Left renal cortex interstitium (tissue), 4 donors: ENCODE data around the gene DPYD. TPM values are rescaled to one million over a fixed set of nuclear protein-coding genes. Genes with fewer than 3 reads are reported as not detected.

Source experiments
- DNase-seq, 4 donors: peaks; one replicate each; pipeline ENCODE4 v3.0.0-alpha.2; 2013; ENCODE audit warnings: low read depth in 4 of 4, low spot score in 2 of 4, missing footprints in 1 of 4
- polyA plus RNA-seq, 4 donors: library from polyadenylated mRNA; unstranded; fragments of 120-200 nt; gene quantifications; one replicate each; pipeline ENCODE4 v1.2.1, GENCODE V29; 2013; ENCODE audit not compliant: insufficient read length in 4 of 4

The DPYD gene
- polyA plus RNA-seq, 4 donors = 10.9 to 14.9 (median 12.9) TPM

DNA sequence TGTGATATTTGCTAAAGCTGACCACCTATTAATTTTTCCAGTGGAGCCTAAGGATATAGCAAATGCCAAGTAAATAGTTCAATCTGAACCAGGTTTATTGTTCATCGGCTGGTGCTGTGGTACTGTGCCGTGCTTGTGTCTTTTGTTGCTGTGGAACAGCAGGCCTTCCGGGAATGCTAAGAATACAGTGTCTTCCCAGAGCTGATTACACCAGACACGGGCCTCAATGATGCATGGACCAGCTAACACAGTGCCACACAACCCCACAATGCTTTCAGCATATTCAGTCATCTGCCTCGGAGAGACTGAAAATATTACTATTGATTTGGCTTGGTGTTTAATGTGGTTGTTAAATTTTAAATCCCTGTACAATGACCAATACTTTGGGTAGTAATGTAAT lies 783.8 kb downstream of the DPYD start:
- no peak for DNase-seq

DNA sequence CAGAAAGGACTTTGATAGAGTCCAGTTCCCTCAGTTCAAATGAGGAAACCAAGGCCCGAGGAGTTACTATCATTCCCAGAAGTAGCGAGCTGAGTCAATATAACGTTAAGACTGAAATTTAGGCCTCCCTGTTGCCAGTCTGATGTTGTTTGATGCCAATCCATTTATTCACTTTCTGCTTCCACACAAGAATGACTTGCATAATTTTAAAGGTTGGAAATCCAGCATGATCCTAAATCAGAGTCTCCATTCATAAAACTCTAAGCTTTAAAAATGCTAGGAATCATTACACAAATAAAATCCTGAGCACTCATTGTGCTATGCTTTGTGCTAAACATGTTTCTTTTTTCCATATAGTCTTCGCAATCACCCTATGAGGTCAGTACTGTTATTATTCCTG lies 784.9 kb downstream of the DPYD start:
- no peak for DNase-seq

DNA sequence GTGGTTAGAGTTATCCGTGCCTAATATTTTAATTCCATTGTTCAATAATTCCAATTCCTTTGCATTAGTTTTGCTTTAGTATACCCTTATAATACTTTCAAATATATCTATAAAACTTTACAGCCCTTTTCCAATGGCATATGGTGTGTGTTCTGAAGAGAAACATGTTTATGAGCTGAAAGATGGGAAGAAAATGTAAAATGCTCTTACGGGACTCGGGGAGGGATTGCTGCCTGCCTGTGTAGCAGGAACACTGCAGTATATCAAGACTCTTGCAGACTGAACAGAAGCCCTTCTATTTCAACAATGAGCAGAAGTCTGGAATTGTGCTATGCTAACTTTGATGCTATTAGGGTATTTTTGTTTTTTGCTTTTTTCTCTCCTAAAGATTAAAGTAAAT lies 792.4 kb downstream of the DPYD start:
- no peak for DNase-seq

DNA sequence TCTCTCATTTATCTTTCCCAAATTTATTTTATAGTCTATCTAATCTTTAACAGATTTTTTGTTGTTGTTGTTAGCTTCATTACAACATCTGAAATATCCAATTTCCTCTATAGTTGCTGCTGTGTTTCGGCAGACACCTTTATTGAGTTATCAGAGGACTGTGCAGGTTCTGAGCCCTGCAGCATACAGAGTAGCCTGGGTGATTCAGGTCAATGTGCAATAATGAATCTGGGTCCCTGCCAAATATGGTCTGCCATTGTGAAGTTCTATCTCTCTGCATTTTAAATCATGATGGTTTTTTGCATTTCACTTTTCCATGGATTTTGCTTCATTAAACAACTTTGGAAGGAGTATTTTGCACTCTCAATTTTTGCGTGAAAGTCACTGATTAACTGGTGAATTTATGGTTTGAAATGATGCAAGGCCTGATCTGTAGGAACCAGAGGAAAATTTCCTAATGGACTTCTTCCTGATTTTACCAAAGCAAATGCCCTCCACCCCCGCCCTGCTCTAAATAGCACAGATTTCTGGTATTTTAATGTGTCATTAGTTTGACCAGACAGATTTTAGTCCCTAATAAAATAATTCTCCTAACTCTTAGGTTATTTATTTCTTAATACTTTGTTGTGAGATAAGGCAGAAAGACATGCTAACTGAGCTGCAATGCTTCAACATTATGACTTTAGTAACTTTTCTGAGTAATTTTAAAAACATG lies 797.0 kb downstream of the DPYD start:
- DNase-seq = no peak

DNA sequence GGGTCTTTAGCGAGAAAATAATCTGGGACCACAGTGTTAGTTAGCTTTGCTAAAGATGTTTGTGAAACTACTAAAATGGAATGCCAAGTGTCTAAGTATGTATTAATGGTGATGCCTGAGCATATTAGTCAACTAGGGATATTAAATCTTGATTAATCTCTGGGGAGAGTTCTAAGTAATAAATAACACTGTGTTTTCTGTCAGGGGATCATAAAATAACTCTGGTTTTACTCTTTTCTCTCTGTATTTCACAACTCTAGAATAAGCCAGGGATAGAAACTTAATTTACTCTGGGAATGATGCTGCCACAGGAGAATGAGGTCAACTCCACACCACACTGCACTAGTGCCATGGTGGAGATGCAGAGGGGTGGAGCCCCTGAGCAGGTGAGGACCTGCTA lies 800.0 kb downstream of the DPYD start:
- DNase-seq = no peak

DNA sequence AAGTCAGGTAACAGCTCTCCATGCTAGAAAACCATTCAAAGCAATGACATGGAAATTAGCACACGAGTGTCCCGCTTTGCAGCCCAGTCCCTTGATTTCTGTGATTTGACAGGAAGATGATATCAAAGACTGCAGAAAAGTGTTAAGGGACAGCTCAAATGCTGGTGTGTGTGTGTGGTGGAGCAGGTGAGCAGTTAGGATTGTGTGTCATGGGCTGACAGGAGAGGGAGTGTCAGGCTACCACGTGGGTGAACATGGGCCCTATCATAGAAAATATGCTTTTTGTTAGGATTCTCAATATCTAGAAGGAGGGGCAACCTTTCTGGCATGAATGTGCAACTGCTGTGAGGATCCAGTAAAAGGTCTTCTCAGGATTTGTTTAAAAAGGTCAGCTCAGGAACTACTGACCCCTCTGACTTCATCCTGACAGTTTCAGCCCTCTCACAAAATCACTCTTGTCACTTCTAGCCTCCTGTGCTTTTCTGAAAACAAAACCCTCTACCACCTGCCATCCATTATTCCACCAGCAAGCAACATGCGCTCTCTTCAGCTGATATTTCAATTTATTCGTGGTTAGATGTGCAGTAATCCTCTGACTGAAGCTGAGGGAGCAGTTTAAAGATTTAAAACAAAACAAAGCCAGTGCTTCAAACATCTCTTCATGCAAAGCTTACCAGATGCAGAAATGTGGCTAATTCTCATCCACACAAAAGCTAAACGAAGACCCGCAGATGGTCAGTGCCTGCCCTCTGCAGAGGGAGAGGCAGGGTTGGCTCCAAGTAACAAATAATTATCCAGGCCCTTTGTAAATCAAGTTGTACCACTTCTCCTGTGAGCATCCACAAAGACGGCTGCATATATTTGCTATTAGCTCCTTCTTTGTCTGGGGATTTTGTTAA lies 801.3 kb downstream of the DPYD start:
- no peak for DNase-seq

DNA sequence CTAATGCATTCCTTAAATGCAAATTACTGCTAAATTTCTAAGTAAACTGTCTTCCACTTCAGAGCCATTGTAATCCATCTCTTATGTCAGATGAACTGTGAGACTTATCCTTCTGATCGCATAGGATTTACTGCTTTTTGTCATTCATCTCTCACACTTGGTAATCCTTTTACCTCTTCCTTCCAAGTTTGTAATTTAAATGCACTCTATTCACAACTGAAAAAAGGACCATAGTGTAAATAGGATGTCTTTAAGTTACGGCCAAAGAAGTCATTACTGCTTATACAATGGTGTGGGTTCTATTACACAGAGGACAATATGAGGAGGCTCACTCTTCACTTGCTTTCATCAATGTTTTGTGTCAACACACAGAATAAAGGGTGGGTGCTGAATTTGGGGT lies 806.0 kb downstream of the DPYD start:
- DNase-seq = no peak

DNA sequence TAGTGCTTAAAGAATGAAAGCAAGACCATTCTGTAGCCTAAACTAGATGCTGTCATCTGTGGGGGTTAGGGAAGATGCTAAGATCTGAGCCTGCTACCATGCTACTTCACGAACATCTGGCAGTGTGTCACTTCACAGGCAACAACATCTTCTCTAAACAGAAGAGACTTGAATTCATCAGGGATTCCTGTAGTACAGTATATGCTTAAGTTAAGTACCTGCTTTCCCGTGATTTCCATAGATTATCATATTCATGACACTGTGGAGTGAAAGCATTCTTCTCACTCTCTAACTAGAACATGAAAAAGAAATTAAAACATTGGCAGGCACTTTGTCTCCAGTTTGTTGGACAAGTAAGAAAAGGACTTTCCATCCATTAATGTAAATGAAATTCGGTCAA lies 808.4 kb downstream of the DPYD start:
- DNase-seq = no peak

DNA sequence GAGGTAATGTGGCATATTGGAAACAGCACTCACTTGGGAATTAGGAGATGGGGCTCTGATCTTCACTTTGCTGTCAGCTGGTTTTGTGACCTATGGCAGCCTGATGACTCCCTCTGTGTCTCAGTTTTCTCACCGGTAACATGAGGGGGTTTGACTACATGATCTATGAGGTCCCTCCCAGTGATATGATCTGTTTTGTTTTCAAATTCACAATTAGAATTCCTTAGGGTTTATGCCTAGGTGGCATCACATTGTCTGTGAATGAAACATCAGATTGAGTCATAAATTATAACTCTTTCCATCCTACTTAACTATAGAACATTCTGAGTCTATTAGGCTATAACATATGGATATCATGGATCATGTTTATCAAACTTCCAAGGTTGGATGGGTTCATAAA lies 812.7 kb downstream of the DPYD start:
- DNase-seq = no peak

DNA sequence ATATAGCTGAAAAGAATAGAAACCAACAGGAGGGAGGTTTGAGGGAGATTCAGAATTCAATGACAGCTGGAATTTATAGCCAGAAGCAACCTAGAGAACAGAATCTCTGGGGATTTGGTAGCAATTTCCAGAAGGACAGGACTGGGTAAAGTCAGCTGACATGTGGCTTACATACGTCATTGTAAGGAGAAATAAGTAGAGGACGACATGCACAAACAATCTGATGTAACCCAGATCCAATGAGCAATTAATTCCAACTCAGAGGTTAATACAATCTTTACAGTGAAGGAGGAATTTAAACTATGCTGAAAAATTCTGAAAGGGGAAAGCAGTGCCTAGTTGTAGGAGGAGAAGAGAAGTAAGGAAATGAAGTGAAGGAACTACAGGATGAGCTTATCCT lies 815.3 kb downstream of the DPYD start:
- no peak for DNase-seq

DNA sequence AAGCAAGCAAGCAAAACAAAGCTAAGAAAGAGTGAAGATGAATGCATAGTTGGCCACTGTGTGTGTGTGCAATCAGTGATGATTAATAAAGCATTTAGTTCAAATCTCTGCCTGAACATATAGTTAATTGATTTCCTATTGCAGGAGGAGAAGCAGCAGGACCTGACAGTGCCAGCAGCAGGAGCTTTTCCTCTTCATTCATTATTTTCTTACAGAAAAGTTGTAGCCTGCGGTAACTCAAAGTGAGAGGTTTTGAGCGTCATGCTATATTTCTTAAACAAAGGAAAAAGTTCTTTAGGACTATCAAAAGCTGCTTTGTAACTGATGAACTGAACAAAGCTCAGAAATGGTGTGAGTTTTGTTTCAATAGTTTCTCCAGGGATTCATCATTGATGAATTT lies 819.3 kb downstream of the DPYD start:
- DNase-seq = no peak

DNA sequence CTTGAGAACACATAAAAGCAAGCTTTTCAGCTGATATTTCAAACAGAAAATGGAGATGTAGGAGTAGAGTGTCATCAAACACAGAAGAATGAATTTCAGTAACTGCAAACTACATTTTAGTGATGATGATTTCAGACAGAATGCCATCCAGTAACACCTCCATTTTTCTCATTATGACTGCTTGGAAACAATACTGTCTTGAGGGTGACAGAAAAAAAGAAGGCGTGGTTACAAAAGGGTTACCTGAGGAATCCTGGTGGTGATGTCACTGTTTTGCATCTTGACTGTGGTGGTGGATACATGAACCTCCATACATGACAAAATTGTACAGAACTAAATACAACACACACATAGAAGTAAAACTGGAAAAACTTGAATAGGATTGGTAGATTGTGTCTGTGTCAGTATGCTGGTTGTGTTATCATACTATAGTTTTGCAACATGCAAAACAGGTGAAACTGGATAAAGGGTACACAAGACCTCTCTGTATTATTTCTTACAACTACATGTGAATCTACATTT lies 823.4 kb downstream of the DPYD start:
- no peak for DNase-seq

DNA sequence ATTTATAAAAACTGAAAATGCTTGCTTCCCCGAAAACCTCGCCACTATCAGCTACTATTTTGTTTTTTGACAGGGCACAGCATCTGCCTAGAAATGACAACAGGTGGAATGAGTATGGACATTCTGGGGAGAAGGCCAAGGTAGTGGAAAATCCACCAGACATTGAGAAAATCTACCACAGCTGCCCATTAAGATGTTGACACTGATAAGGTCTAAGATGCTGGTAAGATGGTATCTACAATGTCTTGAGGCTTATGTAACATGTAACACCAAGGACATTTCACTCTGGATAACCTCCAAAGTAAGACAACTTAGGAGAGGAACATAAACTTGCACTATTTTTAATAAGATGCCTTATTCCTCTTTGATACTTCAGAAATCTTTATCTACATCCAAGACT lies 825.1 kb downstream of the DPYD start:
- DNase-seq = no peak

DNA sequence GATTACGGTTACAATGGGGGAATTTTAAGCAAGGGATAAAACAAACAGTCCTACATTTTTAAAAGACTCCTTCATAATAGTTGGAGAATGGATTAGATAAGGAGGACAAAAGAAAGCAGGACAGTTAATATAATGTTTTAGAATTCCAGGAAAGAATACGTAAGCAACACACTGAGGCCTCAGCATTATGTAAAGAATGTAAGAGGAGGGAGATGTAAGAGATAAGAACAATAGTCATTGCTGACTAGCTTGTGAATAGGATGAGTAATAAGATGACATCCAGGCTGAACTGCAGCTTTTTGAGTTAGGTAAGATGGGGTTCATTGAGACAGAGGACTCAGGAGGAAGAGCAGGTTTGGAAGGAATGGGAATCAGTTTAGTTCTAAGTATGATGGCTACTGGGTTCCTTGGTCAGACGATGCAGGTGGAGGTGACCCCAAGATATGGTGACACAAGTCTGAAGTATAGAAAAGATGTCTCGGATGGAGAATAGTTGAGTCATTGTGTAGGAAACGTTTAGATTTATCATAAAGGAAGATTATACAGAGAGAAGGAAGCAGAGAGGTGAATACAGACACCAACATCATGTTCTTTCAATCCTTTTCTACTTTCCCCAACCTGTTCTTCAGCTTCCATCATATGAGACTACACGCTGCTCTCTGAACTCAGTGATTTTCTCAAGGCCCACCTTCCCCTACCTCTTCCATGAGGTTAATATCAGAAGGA lies 826.4 kb downstream of the DPYD start:
- DNase-seq = no peak

DNA sequence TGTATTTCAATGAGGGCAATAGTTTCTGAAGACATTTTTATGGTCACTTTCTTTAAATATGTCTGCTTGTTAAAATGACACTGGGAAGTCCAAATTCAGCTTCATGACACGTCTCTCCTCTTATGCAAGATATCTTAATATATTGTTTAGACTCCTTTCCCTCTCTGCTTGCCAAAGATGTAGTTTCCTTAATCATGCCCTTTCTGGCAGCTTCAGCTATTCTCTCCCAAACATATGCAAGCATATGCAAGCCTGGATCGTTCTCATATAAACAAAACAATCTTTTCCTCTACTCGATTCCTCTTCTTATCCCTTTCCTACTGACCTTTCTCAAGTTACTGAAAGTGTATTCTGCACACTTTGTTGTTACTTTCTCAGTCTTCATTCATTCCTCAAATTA lies 827.1 kb downstream of the DPYD start:
- no peak for DNase-seq

DNA sequence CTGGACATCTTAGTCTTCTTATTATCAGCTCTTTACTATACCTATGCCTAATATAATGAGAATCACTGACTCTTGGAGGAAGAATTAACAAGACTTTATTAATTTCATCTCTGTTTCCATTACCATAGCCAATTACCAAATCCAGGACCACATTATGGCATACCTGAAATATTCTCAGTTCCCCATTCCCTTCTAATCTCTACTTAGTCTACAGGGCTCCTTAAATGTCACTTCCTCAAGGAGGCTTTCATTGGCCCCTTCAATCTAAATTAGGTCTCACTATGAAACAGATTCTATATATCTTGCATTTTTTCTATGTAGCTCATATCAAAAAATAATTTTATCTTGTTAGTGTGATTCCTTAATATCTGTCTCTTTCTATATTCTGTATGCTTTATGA lies 828.0 kb downstream of the DPYD start:
- DNase-seq = no peak

DNA sequence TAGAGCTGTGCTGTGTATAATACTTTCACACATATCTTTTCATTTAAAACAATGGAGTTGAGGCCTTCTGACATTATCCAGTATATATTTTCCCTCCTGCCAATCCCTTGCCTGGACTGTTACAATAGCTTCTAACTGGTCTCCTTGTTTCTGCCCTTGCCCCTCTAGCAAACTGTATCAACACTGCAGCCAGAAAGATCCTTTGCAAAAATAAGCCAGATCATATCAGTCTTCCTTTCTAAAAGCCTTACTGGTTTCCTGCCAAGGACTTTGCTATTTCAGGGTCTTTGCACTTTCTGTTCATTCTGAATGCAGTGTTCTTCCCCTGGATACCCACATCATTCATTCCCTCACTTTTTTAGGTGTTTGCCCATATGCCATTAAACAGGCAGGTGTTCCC lies 829.2 kb downstream of the DPYD start:
- DNase-seq = no peak

DNA sequence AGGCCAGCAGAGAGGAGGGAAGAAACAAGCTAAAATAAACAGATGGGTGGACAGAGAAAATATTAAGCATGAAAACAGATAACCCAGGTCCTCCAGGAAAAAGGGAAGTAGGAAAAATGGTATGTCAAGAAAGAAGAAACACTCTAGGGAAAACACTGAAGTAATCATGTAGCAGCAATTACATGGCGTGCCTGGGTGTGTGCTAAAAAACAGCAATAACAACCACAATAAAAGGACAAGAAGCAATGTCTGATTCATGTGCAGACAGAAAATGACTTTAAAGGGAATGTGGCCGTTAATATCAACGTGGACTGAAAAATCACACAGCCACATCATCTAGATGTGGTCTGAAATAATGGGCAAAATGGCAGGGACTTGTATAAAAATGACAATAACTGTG lies 829.6 kb downstream of the DPYD start:
- DNase-seq = no peak

DNA sequence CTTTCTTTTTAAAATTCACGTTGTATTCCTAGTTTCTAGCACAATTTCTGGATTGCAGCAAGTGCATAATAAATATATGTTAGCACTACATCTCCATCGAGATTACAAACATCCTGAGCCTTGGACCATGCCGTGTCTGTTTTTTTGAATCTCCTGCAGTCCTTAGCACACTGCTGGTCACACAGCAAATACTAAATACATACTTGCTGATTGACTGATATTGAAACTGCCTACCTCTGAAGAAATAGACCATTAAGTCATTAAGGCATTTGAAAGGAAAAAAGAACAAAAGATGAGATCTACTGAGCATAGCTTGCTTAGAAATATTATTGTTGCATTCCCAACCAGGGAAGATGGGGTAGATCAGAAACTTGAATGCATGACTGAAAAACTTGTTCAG lies 830.1 kb downstream of the DPYD start:
- no peak for DNase-seq

DNA sequence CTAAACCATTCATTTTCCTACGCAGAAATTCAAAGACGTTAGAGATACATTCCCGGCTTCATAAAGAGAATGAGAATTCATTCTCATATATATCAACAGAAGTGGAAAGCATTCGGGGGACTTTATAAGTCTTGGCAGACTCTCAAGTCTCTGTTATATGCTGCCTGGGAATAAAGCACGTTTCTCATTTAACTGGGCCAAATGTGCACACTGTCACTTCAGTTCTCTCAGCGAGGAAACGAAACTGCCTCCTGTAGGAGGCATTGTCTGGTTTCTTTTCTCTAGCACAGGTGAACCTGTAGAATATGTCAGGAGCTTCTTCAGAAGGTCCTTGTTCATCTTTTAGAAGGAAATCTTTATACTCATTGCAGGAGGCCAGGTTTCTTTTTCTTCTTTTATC lies 831.7 kb downstream of the DPYD start:
- no peak for DNase-seq

DNA sequence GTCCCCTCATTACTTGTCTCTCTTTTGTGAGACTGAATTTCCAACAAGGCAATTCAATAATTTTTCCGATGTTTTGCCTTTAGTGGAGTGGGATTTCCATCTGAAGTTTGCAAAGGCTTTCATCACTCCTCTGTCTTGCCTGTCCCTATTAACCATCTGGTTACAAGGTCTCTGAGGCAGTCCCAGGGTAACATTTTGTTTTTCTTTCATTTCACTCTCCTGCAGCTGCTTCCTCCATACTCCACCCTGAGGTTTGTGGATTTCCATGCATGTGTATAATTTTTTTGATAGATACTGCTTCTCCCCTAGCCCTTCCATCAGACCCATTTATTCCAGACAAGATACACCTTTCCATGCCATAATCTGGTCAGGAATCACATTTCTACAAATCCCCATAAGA lies 832.4 kb downstream of the DPYD start:
- DNase-seq = no peak
